Ovary (tissue), 3 donors: ENCODE data around the gene PCBP3.

Experiments used
- POLR2A ChIP-seq: fragments of 450-650 bp; IDR thresholded peaks from one replicate; pipeline ENCODE4 v1.6.1; 2017; ENCODE audit warnings: antibody characterized with exemption, mild to moderate bottlenecking, moderate library complexity
- TF ChIP-seq, protein P1 (sequence below), 3 donors: fragments of 450-650 bp in 2 of 3; fragments of 200-600 bp in 1 of 3; IDR thresholded peaks; one replicate each; pipeline versions ENCODE4 v1.5.1 to v1.8.0; 2016 to 2022; ENCODE audit warnings: antibody characterized with exemption in 3 of 3, mild to moderate bottlenecking in 1 of 3
- donor health status: DM: no; HTN: no; CAD: no.

- TF ChIP-seq POLR2A, result no peak
- TF ChIP-seq, protein P1, sequence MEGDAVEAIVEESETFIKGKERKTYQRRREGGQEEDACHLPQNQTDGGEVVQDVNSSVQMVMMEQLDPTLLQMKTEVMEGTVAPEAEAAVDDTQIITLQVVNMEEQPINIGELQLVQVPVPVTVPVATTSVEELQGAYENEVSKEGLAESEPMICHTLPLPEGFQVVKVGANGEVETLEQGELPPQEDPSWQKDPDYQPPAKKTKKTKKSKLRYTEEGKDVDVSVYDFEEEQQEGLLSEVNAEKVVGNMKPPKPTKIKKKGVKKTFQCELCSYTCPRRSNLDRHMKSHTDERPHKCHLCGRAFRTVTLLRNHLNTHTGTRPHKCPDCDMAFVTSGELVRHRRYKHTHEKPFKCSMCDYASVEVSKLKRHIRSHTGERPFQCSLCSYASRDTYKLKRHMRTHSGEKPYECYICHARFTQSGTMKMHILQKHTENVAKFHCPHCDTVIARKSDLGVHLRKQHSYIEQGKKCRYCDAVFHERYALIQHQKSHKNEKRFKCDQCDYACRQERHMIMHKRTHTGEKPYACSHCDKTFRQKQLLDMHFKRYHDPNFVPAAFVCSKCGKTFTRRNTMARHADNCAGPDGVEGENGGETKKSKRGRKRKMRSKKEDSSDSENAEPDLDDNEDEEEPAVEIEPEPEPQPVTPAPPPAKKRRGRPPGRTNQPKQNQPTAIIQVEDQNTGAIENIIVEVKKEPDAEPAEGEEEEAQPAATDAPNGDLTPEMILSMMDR (IDR thresholded peaks at IDR 0.05), result no peak
Observed at GRCh38 chr21:45779226-45779625, 135.7 kb downstream of the PCBP3 start.
